GM12878 (cell line): ENCODE results near the gene BCKDK.

Experiments used
- BHLHE40 ChIP-seq, 2 experiments: fragments of 450-650 bp in 1 of 2; IDR thresholded peaks; 2 replicates each; pipeline ENCODE4 v1.6.1; 2011 to 2017; ENCODE audit warnings: low read depth in 2 of 2, borderline replicate concordance in 1 of 2, improper control_type of control experiment in 1 of 2, low read length in 1 of 2, mild to moderate bottlenecking in 1 of 2
- CEBPB ChIP-seq, 2 experiments: fragments of 150-350 bp in 1 of 2; IDR thresholded peaks; 2 replicates each; pipeline ENCODE4 v1.6.1; 2012 to 2014; ENCODE audit warnings: low read depth in 2 of 2, low read length in 2 of 2, borderline replicate concordance in 1 of 2, inconsistent platforms in 1 of 2
- DPF2 ChIP-seq: fragments of 450-650 bp; IDR thresholded peaks from 2 replicates; pipeline ENCODE4 v1.6.1; 2017; ENCODE audit warnings: mild to moderate bottlenecking
- EZH2 ChIP-seq: IDR thresholded peaks from 2 replicates; pipeline ENCODE4 v1.6.1; 2012; ENCODE audit warnings: low read depth, mild to moderate bottlenecking, control low read depth, inconsistent platforms, low read length, borderline replicate concordance; ENCODE audit not compliant: control insufficient read depth
- MXI1 ChIP-seq: fragments of 150-350 bp; IDR thresholded peaks from 2 replicates; pipeline ENCODE4 v1.6.1; 2011; ENCODE audit warnings: low read depth, mild to moderate bottlenecking, inconsistent platforms, low read length, improper control_type of control experiment
- NFIC ChIP-seq: IDR thresholded peaks from 2 replicates; pipeline ENCODE4 v1.6.1; 2012; ENCODE audit warnings: low read depth, mild to moderate bottlenecking, inconsistent platforms, low read length, moderate library complexity
- RCOR1 ChIP-seq: conservative IDR thresholded peaks from 2 replicates; pipeline ENCODE4 v1.6.1; 2012; ENCODE audit warnings: low read depth, low read length, improper control_type of control experiment
- SIN3A ChIP-seq: IDR thresholded peaks from 2 replicates; pipeline ENCODE4 v1.6.1; 2012; ENCODE audit warnings: low read depth, low read length, improper control_type of control experiment
- SP1 ChIP-seq: IDR thresholded peaks from one replicate; pipeline ENCODE4 v1.6.1; 2011; ENCODE audit warnings: low read depth, low read length
- SRF ChIP-seq, 2 experiments: IDR thresholded peaks; 2 replicates each; pipeline ENCODE4 v1.6.1; 2011; ENCODE audit warnings: low read depth in 2 of 2, low read length in 2 of 2, mild to moderate bottlenecking in 1 of 2, moderate library complexity in 1 of 2
- TAF1 ChIP-seq: IDR thresholded peaks from 2 replicates; pipeline ENCODE4 v1.6.1; 2011; ENCODE audit warnings: mild to moderate bottlenecking, low read depth, low read length, borderline replicate concordance
- TF ChIP-seq, protein P1 (sequence below), 3 experiments: IDR thresholded peaks in 2 of 3; conservative IDR thresholded peaks in 1 of 3; 2 replicates each; pipeline ENCODE4 v1.5.1; 2011; ENCODE audit warnings: low read depth in 3 of 3, low read length in 3 of 3, mild to moderate bottlenecking in 3 of 3, control low read depth in 2 of 3, moderate library complexity in 2 of 3, inconsistent platforms in 1 of 3, mixed read lengths in 1 of 3; ENCODE audit not compliant: control insufficient read depth in 2 of 3, insufficient read depth in 1 of 3; ENCODE audit errors: extremely low read depth in 1 of 3
- TF ChIP-seq, protein P2 (sequence below): fragments of 450-650 bp; IDR thresholded peaks from 2 replicates; pipeline ENCODE4 v1.6.1; 2016; ENCODE audit warnings: mild to moderate bottlenecking

DNA sequence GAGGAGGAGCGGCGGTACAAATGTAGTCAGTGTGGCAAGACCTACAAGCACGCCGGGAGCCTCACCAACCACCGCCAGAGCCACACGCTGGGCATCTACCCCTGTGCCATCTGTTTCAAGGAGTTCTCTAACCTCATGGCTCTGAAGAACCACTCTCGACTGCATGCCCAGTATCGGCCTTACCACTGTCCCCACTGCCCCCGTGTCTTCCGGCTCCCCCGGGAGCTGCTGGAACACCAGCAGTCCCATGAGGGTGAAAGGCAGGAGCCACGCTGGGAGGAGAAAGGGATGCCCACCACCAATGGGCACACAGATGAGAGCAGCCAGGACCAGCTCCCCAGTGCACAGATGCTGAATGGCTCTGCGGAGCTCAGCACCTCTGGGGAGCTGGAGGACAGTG lies 31.2 kb upstream of the BCKDK start:
- TF ChIP-seq, protein P1, sequence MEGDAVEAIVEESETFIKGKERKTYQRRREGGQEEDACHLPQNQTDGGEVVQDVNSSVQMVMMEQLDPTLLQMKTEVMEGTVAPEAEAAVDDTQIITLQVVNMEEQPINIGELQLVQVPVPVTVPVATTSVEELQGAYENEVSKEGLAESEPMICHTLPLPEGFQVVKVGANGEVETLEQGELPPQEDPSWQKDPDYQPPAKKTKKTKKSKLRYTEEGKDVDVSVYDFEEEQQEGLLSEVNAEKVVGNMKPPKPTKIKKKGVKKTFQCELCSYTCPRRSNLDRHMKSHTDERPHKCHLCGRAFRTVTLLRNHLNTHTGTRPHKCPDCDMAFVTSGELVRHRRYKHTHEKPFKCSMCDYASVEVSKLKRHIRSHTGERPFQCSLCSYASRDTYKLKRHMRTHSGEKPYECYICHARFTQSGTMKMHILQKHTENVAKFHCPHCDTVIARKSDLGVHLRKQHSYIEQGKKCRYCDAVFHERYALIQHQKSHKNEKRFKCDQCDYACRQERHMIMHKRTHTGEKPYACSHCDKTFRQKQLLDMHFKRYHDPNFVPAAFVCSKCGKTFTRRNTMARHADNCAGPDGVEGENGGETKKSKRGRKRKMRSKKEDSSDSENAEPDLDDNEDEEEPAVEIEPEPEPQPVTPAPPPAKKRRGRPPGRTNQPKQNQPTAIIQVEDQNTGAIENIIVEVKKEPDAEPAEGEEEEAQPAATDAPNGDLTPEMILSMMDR (IDR thresholded peaks at IDR 0.05 in 2 of 3, conservative IDR thresholded peaks at IDR 0.05 in 1 of 3; ENCODE audit: control insufficient read depth in 2 of 3, extremely low read depth in 1 of 3, insufficient read depth in 1 of 3, low read depth in 3 of 3, low read length in 3 of 3): no peak
- TF ChIP-seq RCOR1 (no peak), DPF2 (no peak), SP1 (no peak), CEBPB (IDR thresholded peaks at IDR 0.05; ENCODE audit: borderline replicate concordance in 1 of 2, low read depth in 2 of 2, low read length in 2 of 2) (no peak), BHLHE40 (IDR thresholded peaks at IDR 0.05; ENCODE audit: borderline replicate concordance in 1 of 2, low read depth in 2 of 2, low read length in 1 of 2) (no peak), SIN3A (no peak), EZH2 (no peak), SRF (IDR thresholded peaks at IDR 0.05; ENCODE audit: low read depth in 2 of 2, low read length in 2 of 2) (no peak), TAF1 (no peak), NFIC (no peak), MXI1 (no peak)
- TF ChIP-seq, protein P2, sequence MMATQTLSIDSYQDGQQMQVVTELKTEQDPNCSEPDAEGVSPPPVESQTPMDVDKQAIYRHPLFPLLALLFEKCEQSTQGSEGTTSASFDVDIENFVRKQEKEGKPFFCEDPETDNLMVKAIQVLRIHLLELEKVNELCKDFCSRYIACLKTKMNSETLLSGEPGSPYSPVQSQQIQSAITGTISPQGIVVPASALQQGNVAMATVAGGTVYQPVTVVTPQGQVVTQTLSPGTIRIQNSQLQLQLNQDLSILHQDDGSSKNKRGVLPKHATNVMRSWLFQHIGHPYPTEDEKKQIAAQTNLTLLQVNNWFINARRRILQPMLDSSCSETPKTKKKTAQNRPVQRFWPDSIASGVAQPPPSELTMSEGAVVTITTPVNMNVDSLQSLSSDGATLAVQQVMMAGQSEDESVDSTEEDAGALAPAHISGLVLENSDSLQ: no peak
